ENCODE data around the gene AP2A1.

AP2A1 gene

GRCh38 chr19:49840736-49841249, 74.0 kb downstream of the AP2A1 start:
- no peak for DNase-seq

- no peak for DNase-seq
These were observed 76.5 kb downstream of the AP2A1 start for GRCh38 chr19:49843265-49843664.

- no peak for DNase-seq
These were observed 77.6 kb downstream of the AP2A1 start for GRCh38 chr19:49844138-49845095.

- no peak for DNase-seq
These were observed 78.6 kb downstream of the AP2A1 start for GRCh38 chr19:49845414-49845813.

- DNase-seq = no peak
These were observed 79.6 kb downstream of the AP2A1 start for GRCh38 chr19:49846408-49846807.

- DNase-seq = no peak
These were observed 81.2 kb downstream of the AP2A1 start for GRCh38 chr19:49847731-49848696.

- DNase-seq = no peak
These were observed 82.1 kb downstream of the AP2A1 start for GRCh38 chr19:49848938-49849337.

GRCh38 chr19:49849433-49850220, 82.8 kb downstream of the AP2A1 start:
- DNase-seq = no peak

GRCh38 chr19:49850221-49850486, 83.4 kb downstream of the AP2A1 start:
- no peak for DNase-seq

GRCh38 chr19:49850487-49851342, 83.9 kb downstream of the AP2A1 start, which contains the start of gene PTOV1:
PTOV1 (plus strand) TSS chr19:49851159.
- DNase-seq = peak; percentile 88

GRCh38 chr19:49851456-49852259, 84.9 kb downstream of the AP2A1 start:
- DNase-seq = peak; percentile 32

GRCh38 chr19:49852631-49853126, 85.9 kb downstream of the AP2A1 start:
- no peak for DNase-seq

GRCh38 chr19:49853852-49854377, 87.1 kb downstream of the AP2A1 start:
- DNase-seq = no peak

GRCh38 chr19:49854378-49855263, 87.8 kb downstream of the AP2A1 start:
- no peak for DNase-seq

- no peak for DNase-seq
These were observed 88.5 kb downstream of the AP2A1 start for GRCh38 chr19:49855277-49855675.

- no peak for DNase-seq
These were observed 89.1 kb downstream of the AP2A1 start for GRCh38 chr19:49855676-49856573.

- no peak for DNase-seq
These were observed 89.8 kb downstream of the AP2A1 start for GRCh38 chr19:49856574-49857021.
